Fibroblast of pulmonary artery (primary cell): Measurements from ENCODE around the gene RUNX2.

Source experiments
- DNase-seq: peaks from one replicate; pipeline ENCODE4 v3.0.0-alpha.2; 2010; ENCODE audit warnings: low read depth
- H3K4me3 ChIP-seq: replicated peaks from 2 replicates; pipeline ENCODE4 v1.5.1; 2011; ENCODE audit warnings: low read depth, mild to moderate bottlenecking, control low read depth, low read length, moderate library complexity
- TF ChIP-seq, protein P1 (sequence below): IDR thresholded peaks from 2 replicates; pipeline ENCODE4 v1.5.1; 2011; ENCODE audit warnings: mild to moderate bottlenecking, control low read depth, low read length, inconsistent platforms; ENCODE audit errors: missing control alignments

RUNX2 gene

DNA sequence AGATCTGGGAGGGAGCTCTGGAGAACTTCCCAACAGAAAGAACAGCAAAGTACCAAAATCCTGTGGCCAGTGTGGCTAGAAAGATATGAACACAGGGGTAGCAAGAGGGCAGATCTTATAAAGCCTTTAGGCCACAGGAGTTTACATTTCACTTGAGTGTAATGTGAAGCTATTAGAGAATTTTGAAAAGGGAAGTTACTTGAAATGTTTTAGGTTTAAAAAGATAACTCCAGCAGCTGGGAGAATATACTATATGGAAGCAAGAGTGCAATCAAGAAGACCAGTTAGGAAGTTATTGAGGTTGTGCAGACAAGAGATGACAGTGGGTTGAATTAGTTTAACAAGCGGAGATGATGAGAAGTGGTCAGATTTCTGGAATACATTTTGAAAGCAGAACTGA, 41.7 kb downstream of the RUNX2 start:
- TF ChIP-seq, protein P1, sequence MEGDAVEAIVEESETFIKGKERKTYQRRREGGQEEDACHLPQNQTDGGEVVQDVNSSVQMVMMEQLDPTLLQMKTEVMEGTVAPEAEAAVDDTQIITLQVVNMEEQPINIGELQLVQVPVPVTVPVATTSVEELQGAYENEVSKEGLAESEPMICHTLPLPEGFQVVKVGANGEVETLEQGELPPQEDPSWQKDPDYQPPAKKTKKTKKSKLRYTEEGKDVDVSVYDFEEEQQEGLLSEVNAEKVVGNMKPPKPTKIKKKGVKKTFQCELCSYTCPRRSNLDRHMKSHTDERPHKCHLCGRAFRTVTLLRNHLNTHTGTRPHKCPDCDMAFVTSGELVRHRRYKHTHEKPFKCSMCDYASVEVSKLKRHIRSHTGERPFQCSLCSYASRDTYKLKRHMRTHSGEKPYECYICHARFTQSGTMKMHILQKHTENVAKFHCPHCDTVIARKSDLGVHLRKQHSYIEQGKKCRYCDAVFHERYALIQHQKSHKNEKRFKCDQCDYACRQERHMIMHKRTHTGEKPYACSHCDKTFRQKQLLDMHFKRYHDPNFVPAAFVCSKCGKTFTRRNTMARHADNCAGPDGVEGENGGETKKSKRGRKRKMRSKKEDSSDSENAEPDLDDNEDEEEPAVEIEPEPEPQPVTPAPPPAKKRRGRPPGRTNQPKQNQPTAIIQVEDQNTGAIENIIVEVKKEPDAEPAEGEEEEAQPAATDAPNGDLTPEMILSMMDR: no peak
- no peak overlapping the region for H3K4me3 ChIP-seq
- no peak for DNase-seq

DNA sequence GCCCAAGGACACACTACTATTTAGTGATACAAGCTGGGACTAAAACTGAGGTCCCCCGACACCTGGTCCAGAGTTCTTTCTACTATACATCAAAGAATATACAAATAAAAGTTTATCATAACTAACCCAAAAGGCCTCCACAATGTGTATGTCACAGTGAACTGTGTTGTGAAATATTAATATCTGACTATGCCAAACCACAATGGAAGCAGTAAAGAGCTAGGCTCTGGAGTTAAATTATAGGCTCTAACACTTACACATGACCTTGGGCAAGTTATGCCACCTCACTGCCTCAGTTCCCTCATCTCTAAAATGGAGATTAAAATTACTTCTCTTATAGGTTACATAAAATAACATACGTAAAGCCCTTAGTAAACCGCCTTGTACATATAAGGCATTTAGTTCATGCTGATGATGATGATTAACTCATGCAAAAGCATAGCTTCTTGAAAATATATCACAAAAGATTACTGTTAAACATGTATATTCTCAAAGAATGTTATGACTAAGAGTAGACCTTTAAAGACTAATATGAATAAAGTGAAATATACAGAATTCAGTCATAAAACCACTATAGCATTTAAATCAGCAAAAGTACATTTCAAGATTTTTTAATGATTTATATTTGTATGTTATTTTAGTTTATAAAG, 43.9 kb downstream of the RUNX2 start:
- no peak overlapping the region for H3K4me3 ChIP-seq
- TF ChIP-seq, protein P1: no peak
- no peak for DNase-seq

DNA sequence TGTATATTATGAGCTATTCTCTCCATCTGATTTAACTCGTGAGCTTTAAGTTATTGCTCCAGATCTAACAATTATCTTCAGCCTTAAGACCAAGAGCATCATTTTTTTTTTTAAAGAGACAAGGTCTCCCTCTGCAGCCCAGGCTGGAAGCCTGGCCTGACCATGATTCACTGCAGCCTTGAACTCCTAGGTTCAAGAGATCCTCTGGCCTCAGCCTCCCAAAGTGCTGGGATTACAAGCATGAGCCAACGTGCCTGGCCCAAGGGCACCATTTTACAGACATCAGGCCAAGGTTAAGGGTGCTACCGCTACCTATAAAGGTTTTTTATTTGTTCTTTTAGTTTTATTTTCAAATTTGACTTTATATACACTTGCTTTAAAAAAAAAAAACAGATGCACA, 47.3 kb downstream of the RUNX2 start:
- no peak overlapping the region for H3K4me3 ChIP-seq
- no peak for DNase-seq
- TF ChIP-seq, protein P1: no peak

DNA sequence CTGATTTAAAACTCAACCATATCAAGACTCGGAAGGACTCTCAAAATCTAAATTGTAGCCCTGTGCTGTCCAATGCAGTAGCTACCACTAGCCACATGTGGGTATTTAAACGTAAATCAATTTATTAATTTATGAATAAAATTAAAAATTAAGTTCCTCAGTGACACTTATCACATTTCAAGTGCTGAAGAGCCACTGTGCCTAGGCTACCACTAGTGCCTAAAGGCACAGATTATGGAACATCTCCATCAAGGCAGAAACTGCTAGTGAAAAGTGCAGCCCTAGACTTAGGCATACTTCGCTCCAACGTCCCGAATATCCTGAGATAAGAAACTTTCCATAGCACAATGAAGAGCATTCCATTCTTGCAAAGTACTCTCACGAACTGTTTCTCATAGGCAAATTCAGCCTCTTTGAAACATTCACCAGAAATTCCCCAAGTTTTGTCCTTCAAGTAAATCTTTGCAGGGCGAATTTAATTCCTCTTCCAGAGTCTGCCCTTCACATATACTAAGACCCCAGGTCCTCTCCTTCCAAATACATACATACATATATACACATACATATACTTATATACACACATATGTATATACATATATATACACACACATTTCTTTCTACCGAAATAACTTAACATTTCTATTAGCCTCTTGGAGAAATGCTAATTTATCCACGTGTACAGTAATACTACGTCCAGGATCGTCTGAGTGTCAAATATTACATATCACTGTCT, 48.3 kb downstream of the RUNX2 start:
- peak overlapping the region; percentile 71 for H3K4me3 ChIP-seq
- TF ChIP-seq, protein P1: no peak
- DNase-seq: peak; percentile 77

DNA sequence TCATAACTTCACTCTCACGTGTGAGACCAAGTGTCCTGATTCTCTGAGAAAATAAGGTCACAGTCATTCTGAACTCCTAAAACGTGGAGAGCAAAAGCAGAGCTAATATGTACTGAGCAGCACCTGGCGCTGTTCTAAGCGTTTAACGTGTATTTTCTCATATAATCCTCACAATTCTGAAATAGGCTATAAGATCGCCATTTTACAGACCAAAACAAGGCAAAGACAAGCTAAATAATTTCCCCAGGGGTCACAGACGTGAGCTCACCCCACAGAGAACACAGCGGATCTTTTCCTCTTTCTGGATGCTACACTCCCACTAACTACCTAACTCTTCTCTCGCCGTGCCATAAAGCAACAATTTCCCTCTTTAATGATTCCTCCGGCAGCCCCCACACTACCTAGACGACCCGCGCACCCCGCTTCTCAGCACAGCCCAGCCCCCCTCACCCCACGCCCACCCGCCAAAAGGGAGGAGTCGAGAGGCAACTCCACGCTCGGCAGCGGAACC, 49.0 kb downstream of the RUNX2 start:
- TF ChIP-seq, protein P1: no peak
- H3K4me3 ChIP-seq: peak overlapping the region; percentile 71
- no peak for DNase-seq

DNA sequence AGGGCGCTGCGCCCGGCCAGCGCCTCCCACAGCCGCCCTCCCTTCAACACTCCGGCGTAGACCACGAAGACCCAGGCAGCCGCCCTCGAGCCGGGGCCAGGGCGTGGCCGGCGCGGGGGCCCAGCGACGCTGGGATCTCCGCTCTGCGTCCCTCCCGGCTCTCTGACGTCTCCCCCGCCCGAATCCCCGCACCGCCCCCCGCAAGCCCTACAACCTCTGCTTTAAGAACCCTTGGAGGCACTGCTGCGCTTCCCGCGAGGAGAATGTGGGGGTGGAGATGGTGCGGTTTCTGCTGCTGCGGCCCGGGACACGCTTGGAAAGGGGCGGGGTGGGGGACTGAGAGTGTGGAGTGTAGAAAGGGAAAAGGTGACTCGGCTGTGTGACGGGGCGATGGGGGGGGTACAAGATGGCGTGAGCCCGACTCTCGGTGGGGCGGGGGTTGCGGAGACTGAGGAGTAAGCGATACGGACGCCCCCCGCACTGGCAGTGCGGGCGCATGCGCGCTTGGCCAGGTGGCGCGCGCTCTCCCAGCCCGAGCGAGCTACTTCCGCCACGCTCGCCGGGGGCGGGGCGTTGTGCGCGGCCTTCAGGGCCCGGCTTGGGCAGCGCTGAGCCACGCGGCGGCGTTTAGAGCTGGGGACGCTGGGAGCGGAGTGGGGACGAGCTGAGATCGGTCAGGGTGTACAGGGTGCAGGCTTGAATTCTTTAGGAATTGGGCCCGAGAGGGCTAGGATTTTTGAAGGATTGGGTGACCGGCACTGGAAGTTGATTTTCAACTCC, 49.6 kb downstream of the RUNX2 start, which contains the start of gene SUPT3H:
SUPT3H (minus strand) TSS at position 381 of the 780 bp plus-strand sequence.
- TF ChIP-seq, protein P1: no peak
- H3K4me3 ChIP-seq: peak within 1 kb of the TSS; percentile 71
- DNase-seq: peak; percentile 94
